Measurements from ENCODE around the gene NDEL1. TPM values are rescaled to one million over a fixed set of nuclear protein-coding genes. Genes with fewer than 3 reads are reported as not detected.

Gene NDEL1
- total RNA-seq, 1 experiment from 2014 or later = 39.2 TPM

- TF ChIP-seq EZH2phosphoT487 (IDR thresholded peaks at IDR 0.05; ENCODE audit: borderline replicate concordance) (no peak), MAX (IDR thresholded peaks at IDR 0.05) (no peak), TCF7L2 (IDR thresholded peaks at IDR 0.05; ENCODE audit: borderline replicate concordance, extremely low read depth, insufficient read depth, insufficient read length) (no peak), SP1 (IDR thresholded peaks at IDR 0.05; ENCODE audit: low read depth) (no peak), ELF1 (IDR thresholded peaks at IDR 0.05; ENCODE audit: borderline replicate concordance, low read depth) (no peak), ATF3 (IDR thresholded peaks at IDR 0.05) (no peak), POLR2A (IDR thresholded peaks at IDR 0.05; ENCODE audit: borderline replicate concordance, extremely low read depth, insufficient read depth, insufficient read length) (no peak), JUND (IDR thresholded peaks at IDR 0.05) (no peak), CEBPB (IDR thresholded peaks at IDR 0.05; ENCODE audit: low read depth) (no peak), FOSL1 (IDR thresholded peaks at IDR 0.05; ENCODE audit: low read depth) (no peak), ZBTB33 (IDR thresholded peaks at IDR 0.05; ENCODE audit: extremely low read depth, insufficient replicate concordance, low read length) (no peak), ZNF274 (IDR thresholded peaks at IDR 0.05; ENCODE audit: low read depth, low read length) (no peak), REST (IDR thresholded peaks at IDR 0.05; ENCODE audit: low read depth) (no peak), CTCF (IDR thresholded peaks at IDR 0.05 in 2 of 3, conservative IDR thresholded peaks at IDR 0.05 in 1 of 3; ENCODE audit: borderline replicate concordance in 1 of 3, insufficient read depth in 1 of 3, low read depth in 2 of 3, low read length in 2 of 3) (no peak), POLR2AphosphoS5 (IDR thresholded peaks at IDR 0.05; ENCODE audit: low read depth, low read length) (no peak), CBX3 (IDR thresholded peaks at IDR 0.05; ENCODE audit: low read depth) (no peak), SRF (IDR thresholded peaks at IDR 0.05; ENCODE audit: low read depth) (no peak)
- Histone ChIP-seq H3K27me3 (ENCODE audit: insufficient read depth, low read length) (no peaks in the 10 kb centered on the region), H3K4me2 (ENCODE audit: low read length) (no peak overlapping the region), H3K79me2 (ENCODE audit: insufficient read depth, low read length) (no peaks in the 10 kb centered on the region), H3K9ac (ENCODE audit: low read length) (no peak overlapping the region), H3K27ac (ENCODE audit: low read depth, low read length) (no peak overlapping the region), H3K36me3 (ENCODE audit: control insufficient read depth in 1 of 2, insufficient read depth in 2 of 2, low read length in 2 of 2) (peaks cover 26 to 27% of the 10 kb centered on the region in 2 experiments), H3K9me2 (ENCODE audit: insufficient read depth) (no peaks in the 10 kb centered on the region), H3K4me1 (ENCODE audit: control insufficient read depth in 1 of 2, insufficient read depth in 2 of 2, low read length in 2 of 2) (no peaks in the 10 kb centered on the region), H3K4me3 (replicated peaks in 1 of 2; ENCODE audit: low read depth in 1 of 2, low read length in 2 of 2) (no peak overlapping the region), H2AFZ (ENCODE audit: low read depth, low read length, poor library complexity, severe bottlenecking) (no peak overlapping the region), H4K20me1 (ENCODE audit: insufficient read depth) (no peaks in the 10 kb centered on the region), H3K9me3 (ENCODE audit: control insufficient read depth in 1 of 2, insufficient read depth in 1 of 2, low read depth in 1 of 2, low read length in 2 of 2) (peaks cover 5 to 10% of the 10 kb centered on the region in 2 experiments; a peak in 2 of 4 replicates)
- no TSS peak for BruUV-seq (replicated peaks)
- intact Hi-C loops (cut with micrococcal nuclease) = no loop called here
- DNase-seq (ENCODE audit: low read depth, low spot score) (no peak), ATAC-seq (no peak)
- RAD21 ChIA-PET (ENCODE audit: low non-redundant PET in 1 of 2, low total read pairs in 2 of 2, uncharacterized antibody in 2 of 2, unreplicated experiment in 2 of 2) = no interaction called here
- CTCF ChIA-PET = interaction anchor here (1.5 kb wide), 1 partner anchor 8 kb away, joined by 3 read pairs; no protein-coding TSS in a partner anchor
- POLR2A ChIA-PET = no interaction called here
These were observed 51.5 kb downstream of the NDEL1 start for GRCh38 chr17:8487130-8487645.

Data from HCT116 (cell line).